Inflammatory macrophage treated with lipopolysaccharide for 4 hours (primary cell): ENCODE results near the gene CEP20.

Experiments
- DNase-seq: peaks from one replicate; pipeline ENCODE4 v3.0.0-alpha.2; 2020

CEP20 gene

DNA sequence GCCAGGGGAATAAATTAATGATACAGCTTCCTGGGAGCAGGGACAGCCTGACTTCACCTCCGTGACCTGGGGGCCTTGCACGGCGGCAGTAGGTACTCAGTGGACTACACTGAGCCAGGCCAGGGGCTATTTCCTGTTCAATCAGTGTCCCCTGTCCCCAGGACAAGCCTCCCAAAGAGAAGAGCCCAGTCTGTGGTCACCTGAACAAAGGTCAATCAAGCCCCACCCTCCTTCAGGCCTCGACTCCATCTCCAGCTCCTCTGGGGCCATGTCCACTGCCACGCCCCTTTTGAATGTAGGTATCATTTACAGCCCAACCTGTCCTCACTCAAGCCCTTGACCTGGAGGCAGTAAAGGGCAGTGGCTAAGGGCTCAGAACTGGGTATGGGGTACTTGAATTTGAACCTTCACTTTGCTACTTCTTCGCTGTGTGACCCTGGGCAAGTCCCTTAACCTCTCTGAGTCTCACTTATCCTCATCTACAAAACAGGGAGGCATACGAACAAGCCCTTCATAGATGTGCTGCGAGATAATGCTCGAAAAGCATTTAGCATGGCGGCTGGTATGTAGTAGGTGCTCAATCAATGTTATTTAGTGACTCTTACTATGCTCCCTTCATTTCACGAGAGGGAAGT is 60.6 kb downstream of the CEP20 start:
- DNase-seq, result no peak

GRCh38 chr16:15827299-15827698 is 61.1 kb downstream of the CEP20 start:
- no peak for DNase-seq

GRCh38 chr16:15825750-15826305 is 62.6 kb downstream of the CEP20 start:
- no peak for DNase-seq

DNA sequence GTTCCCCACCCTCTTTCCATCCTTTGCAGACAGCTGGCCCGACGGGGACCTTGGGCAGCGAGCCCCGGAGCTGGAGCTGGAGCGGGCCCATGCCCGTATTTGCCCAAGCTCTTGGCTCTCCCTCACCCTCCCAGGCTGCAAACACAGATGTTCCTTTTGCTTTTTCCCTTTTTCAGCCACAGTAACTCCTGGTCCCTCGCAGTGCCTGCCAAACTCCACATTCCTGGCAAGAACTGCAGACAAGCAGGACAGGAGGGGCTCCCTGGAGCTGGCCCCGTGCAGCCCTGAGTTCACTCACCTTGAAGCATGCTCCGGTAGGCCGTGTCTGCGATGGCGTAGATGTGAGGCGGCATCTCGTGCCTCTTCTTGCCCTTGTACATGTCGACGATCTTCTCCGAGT is 65.4 kb downstream of the CEP20 start:
- DNase-seq, result no peak

GRCh38 chr16:15820837-15821236 is 67.6 kb downstream of the CEP20 start:
- DNase-seq, result no peak

GRCh38 chr16:15819046-15819445 is 69.4 kb downstream of the CEP20 start:
- DNase-seq, result no peak

DNA sequence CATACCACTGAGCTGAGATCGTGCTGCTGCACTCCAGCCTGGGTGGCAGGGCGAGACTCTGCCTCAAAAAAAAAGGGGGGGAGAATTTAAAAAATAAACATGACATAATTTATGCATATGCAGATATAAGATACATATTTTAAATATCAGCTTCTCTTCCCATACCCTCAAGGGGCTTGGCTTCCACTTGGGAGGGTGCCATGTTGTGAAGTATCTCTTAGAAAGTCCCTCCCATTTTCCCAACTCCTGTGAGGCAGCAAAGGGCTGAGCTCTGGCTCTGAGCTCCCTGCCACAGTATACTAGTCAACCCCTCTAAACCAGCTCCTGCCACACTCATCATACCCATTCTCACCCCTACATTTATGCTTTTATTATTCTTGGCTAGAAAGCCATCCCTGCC is 71.0 kb downstream of the CEP20 start:
- no peak for DNase-seq

GRCh38 chr16:15816228-15816627 is 72.2 kb downstream of the CEP20 start:
- DNase-seq, result no peak
